Motor neuron (in vitro differentiated cells): Measurements from ENCODE around the gene RBMS1. TPM values are rescaled to one million over a fixed set of nuclear protein-coding genes. Genes with fewer than 3 reads are reported as not detected.
"Not testable (repeated sequence)": the region's sequence is repeated elsewhere in the genome, so short reads cannot be mapped to it uniquely, and the experiment has no call there.

Source experiments
- ATAC-seq, 8 experiments: fragments of 200-7000 bp; cut with Tn5 transposase; replicated peaks in 6 of 8; 2 replicates each; pipeline ENCODE4 v1.8.0; 2021; ENCODE audit warnings: mild to moderate bottlenecking in 8 of 8, moderate library complexity in 8 of 8
- H3K27ac ChIP-seq, 2 donors: fragments of 250-450 bp; sonication (Bioruptor Pico); 2 replicates each; pipeline ENCODE4 v1.9.0; 2021; ENCODE audit warnings: antibody characterized with exemption in 2 of 2, mild to moderate bottlenecking in 2 of 2, moderate library complexity in 1 of 2
- H3K4me1 ChIP-seq, 2 donors: fragments of 250-450 bp; sonication (Bioruptor Pico); replicated peaks in 1 of 2; 2 replicates each; pipeline ENCODE4 v1.6.1; 2021; ENCODE audit warnings: antibody characterized with exemption in 2 of 2, mild to moderate bottlenecking in 2 of 2, moderate library complexity in 1 of 2
- H3K4me3 ChIP-seq, 5 donors: fragments of 250-450 bp; sonication (Bioruptor Pico); 2 replicates each; pipeline ENCODE4 v1.9.0; 2021; ENCODE audit warnings: antibody characterized with exemption in 5 of 5, mild to moderate bottlenecking in 5 of 5, moderate library complexity in 4 of 5
- WGBS, 10 experiments: fragments of 450-650 bp; shearing (Covaris generic); methylation state at CpG; one replicate each; pipeline ENCODE4 v1.0.0; 2022; 5-methylcytosine and 5-hydroxymethylcytosine counted together
- in situ Hi-C, 9 experiments: fragments of 400-800 bp; cut with MboI; loops; one replicate each; pipeline ENCODE4 v1.15.0; 2021; ENCODE audit warnings: low sequenced_read_pairs in 9 of 9, low pct_unique_long_range_greater_than_20kb in 2 of 9; ENCODE audit not compliant: unreplicated experiment in 9 of 9
- total RNA-seq, 8 experiments: library from RNA; unstranded; fragments of 300-600 nt; gene quantifications; 2 replicates each; pipeline versions ENCODE4 v1.2.3 to v1.2.4, GENCODE V29; 2022

The RBMS1 gene
- total RNA-seq, 8 experiments from 2014 or later, result 17.9 to 172 (median 53.5) TPM

DNA sequence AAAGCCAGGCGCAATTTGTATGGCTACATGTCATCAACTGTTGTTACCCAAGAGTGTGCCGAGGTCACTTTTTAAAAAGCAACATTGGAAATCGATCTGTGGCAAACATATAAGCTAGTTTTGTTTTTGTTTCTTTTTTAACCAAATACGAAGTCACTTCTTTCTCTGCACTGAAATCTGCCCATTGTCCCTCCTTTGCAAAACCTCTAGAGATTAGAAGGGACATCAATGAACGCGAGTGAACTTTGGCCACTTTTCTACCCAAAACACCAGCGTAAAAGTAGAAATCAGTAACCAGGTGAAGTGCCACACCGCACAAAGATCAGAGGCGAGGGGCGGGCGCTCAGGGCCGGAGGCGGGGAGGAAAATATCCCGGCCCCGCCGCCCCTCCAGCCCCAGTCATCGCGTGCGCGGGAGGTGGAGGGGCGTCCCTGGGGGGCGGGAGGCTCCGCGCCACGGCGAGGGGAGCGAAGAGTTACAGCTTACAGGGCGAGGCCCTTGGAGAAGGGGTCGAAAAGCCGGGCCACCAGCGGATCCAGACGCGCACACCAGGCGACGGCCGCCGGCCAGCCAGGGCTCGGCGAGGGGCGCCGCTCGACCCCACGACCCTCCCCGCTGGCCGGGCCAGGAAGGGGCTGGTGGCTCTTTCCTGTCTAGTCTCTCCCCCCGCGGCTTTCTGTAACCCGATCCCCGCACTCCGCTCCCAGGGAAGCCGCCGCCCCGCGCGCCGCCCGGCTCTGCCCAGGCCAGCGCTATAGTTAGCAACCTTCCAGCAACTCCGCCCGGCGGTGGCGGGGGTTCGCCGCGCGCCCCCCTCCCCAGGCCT, 993 bp downstream of the RBMS1 start:
- in situ Hi-C loops, result loop anchor here in 1 of 9 experiments (25.0 kb wide), 1 partner anchor 470 kb away; no protein-coding TSS in a partner anchor
- peak; percentile 71 to 85 (median 76) for ATAC-seq
- H3K27ac ChIP-seq, result peak overlapping the region; percentile 47 to 58
- H3K4me3 ChIP-seq, result peak overlapping the region; percentile 58 to 98 (median 89)
- H3K4me1 ChIP-seq, result peaks cover 0 to 19% of the 10 kb centered on the region in 2 donors
- 0 to 7% (median 0%) methylated on average over 2 to 8 of the region's 66 CpGs; no CpG with 5 or more reads in 2 of the 10 experiments for WGBS, 10 experiments

DNA sequence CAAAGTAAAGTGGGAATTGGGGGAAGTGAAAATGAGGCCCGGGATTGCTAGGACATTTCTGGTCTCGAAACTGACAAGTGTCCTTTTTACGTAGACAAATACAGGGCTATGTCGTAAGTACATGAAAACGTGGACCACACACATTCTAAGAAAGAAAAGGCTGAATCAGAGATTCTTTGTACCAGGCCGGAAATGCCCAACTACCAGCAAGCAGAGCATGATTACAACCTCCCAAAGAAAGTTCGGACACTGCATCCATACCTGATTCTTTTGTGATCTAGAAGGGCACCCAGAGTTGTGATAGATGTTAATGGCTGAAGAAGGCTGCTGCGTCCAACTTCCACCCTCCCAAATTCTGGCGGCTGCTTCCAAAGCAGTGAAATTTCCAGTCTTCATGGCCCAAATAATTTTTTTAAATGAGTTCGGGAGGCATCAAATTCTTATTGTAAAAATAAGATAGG, 1.7 kb downstream of the RBMS1 start:
- H3K4me3 ChIP-seq, result peak overlapping the region; percentile 58 to 98 (median 89)
- H3K27ac ChIP-seq, result peak overlapping the region in 1 of 2 donors; percentile 17

DNA sequence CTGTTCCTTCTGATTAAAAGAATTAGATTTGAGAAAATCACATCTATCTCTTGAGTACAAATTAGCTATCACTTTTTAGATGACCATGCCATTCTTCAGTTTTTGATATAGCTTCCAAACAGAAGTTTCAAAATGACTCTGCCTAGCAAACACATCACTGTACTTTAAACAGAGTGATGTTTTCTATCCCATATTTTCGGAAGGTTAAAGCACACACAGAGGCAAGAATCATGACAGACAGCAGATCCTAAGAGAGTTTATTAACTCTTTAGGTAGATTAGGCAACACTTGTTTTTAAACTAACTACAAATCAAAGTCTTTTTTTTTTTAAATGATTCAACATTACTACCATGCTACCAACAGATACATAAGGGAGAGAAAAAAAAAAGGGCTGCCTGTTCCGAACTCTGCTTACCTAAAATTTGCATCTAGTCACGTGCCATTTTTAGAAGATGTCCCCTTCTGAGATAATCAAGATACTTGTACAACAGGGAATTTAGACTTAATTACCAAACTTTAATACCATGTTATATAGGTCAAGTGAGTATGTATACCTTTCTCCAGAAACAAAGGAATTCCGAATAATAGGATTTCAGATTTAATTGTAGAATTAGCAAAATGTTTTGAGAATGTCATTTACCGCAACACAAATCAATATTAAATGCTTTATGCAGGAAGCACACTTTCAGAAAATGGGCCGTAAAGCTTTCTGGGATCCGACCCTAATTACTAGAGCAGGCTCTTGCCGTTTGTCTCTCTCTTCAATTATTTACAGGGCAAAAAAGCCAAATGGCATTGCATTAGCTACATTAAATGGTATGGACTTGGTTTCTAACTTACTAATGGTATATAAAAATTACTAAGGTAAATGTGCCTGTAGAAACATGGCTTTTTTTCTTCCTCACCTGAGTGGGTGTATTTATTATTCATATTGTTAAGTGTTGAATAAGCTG, 2.6 kb downstream of the RBMS1 start:
- ATAC-seq, result no peak
- in situ Hi-C loops, result loop anchor here in 1 of 9 experiments (25.0 kb wide), 1 partner anchor 471 kb away; no protein-coding TSS in a partner anchor
- no peak overlapping the region for H3K27ac ChIP-seq
- H3K4me1 ChIP-seq, result peaks cover 0 to 19% of the 10 kb centered on the region in 2 donors
- H3K4me3 ChIP-seq, result peak overlapping the region; percentile 58 to 98 (median 89)
- WGBS, 10 experiments, result 7 to 50% (median 14%) methylated on average over 2 to 8 of the region's 8 CpGs

More for the DNA sequence above, 1.7 kb downstream of the RBMS1 start:
- H3K4me1 ChIP-seq, result peaks cover 0 to 19% of the 10 kb centered on the region in 2 donors
- ATAC-seq, result no peak
- WGBS, 10 experiments, result 0 to 7% (median 0%) methylated on average over 1 to 10 of the region's 10 CpGs
- in situ Hi-C loops, result loop anchor here in 1 of 9 experiments (25.0 kb wide), 1 partner anchor 470 kb away; no protein-coding TSS in a partner anchor

DNA sequence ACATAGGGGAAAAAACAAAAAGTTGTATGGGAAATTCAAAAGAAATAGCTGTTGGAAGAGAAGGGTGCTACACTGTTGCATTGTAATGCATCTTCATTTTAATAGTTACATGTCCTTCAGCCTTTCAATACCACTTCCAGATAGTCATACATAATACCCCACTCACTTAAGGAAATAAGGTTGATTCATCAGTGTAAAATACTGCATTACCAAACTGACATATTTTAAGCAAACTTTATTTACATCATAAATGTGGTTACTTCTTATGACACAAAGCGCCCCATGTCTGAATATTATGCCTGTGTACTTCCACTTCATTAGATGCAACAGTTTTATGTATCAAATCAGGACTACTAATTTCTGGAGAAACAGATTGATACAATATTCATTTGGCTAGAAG, 4.5 kb downstream of the RBMS1 start:
- Histone ChIP-seq H3K27ac (no peak overlapping the region), H3K4me1 (peaks cover 0 to 9% of the 10 kb centered on the region in 2 donors), H3K4me3 (no peak overlapping the region)
- in situ Hi-C loops, result loop anchor here in 1 of 9 experiments (25.0 kb wide), 1 partner anchor 473 kb away; no protein-coding TSS in a partner anchor
- ATAC-seq, result peak in 1 of 8 experiments; percentile 6
- 0 to 100% (median 53%) methylated on average over 1 of the region's 1 CpG; no CpG with 5 or more reads in 2 of the 10 experiments for WGBS, 10 experiments

DNA sequence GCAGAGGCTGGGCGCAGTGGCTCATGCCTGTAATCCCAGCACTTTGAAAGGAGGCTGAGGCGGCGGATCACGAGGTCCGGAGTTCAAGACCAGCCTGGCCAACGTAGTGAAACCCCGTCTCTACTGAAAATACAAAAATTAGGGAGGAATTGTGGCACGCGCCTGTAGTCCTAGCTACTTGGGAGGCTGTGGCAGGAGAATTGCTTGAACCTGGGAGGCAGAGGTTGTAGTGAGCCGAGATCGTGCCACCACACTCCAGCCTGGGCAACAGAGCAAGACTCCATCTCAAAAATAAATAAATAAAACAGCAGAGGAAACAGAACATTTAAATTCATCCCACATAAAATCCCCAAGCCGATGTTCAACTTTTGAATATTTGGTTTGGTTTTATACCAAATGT, 5.3 kb downstream of the RBMS1 start:
- not testable (repeated sequence) for H3K4me3 ChIP-seq, H3K4me1 ChIP-seq, ATAC-seq, H3K27ac ChIP-seq
- in situ Hi-C loops, result loop anchor here in 1 of 9 experiments (25.0 kb wide), 1 partner anchor 474 kb away; no protein-coding TSS in a partner anchor
- WGBS, 10 experiments, result 17 to 100% (median 100%) methylated on average over 1 to 10 of the region's 12 CpGs; no CpG with 5 or more reads in 2 of the 10 experiments

DNA sequence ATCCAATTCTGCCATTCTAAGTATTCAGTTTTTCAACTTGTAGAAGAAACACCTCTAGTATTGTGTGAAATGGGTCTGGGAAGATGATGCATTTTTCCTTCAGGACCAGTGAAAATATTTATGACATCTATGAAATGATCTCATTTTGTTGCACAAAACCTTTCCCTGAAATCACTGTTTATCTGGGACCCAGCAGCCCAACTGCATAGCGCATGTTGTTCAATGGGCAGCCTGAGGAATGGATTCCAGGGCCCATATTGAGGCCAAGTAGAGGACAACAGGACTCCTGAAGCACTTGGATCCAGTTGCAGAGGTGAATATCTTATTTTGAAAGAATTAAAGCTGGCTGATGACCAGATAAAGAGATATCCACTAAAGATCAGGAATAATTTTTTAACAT, 7.3 kb downstream of the RBMS1 start:
- Histone ChIP-seq H3K4me3 (no peak overlapping the region), H3K27ac (no peak overlapping the region), H3K4me1 (peaks cover 0 to 4% of the 10 kb centered on the region in 2 donors)
- in situ Hi-C loops, result loop anchor here in 1 of 9 experiments (25.0 kb wide), 1 partner anchor 476 kb away; no protein-coding TSS in a partner anchor
- peak in 2 of 8 experiments; percentile 15 to 48 for ATAC-seq
- WGBS, 10 experiments, result 100% methylated on average over 1 of the region's 1 CpG; no CpG with 5 or more reads in 6 of the 10 experiments

GRCh38 chr2:160484859-160485520, 8.6 kb downstream of the RBMS1 start:
- 55 to 97% (median 85%) methylated on average over 2 to 7 of the region's 8 CpGs for WGBS, 10 experiments
- no peak overlapping the region for H3K4me3 ChIP-seq
- H3K4me1 ChIP-seq, result no peaks in the 10 kb centered on the region
- ATAC-seq, result no peak
- in situ Hi-C loops, result loop anchor here in 1 of 9 experiments (25.0 kb wide), 1 partner anchor 477 kb away; no protein-coding TSS in a partner anchor
- H3K27ac ChIP-seq, result no peak overlapping the region

DNA sequence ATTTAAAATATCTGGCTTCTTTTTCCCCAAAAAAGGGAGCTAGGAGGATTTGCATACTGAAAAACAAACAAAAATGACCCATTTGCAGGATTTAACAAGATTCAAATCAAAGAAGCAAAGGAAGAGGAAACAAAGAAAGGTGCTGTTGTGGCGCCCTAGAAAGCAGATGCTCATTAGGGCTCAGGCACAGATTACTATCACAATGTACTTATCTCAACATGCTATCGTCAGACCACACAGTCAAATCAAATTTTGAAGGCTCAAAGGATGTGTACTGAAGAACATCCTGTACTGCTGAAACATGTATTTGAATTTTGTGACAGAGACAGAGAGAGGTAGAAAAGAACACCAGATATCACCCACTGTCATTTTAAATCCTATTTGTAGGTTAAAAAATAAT, 10.9 kb downstream of the RBMS1 start:
- H3K4me1 ChIP-seq, result no peaks in the 10 kb centered on the region
- H3K4me3 ChIP-seq, result no peak overlapping the region
- WGBS, 10 experiments, result 77 to 100% (median 100%) methylated on average over 1 to 2 of the region's 2 CpGs; no CpG with 5 or more reads in 1 of the 10 experiments
- in situ Hi-C loops, result loop anchor here in 1 of 9 experiments (25.0 kb wide), 1 partner anchor 480 kb away; no protein-coding TSS in a partner anchor
- H3K27ac ChIP-seq, result no peak overlapping the region
- no peak for ATAC-seq

GRCh38 chr2:160479269-160479668, 14.3 kb downstream of the RBMS1 start:
- Histone ChIP-seq H3K4me3 (no peak overlapping the region), H3K4me1 (no peaks in the 10 kb centered on the region), H3K27ac (no peak overlapping the region)
- ATAC-seq, result no peak
- WGBS, 10 experiments, result 80 to 100% (median 90%) methylated on average over 1 to 2 of the region's 3 CpGs; no CpG with 5 or more reads in 7 of the 10 experiments
- in situ Hi-C loops, result loop anchor here in 1 of 9 experiments (25.0 kb wide), 1 partner anchor 483 kb away; no protein-coding TSS in a partner anchor

GRCh38 chr2:160478660-160479059, 14.9 kb downstream of the RBMS1 start:
- Histone ChIP-seq H3K27ac (no peak overlapping the region), H3K4me3 (no peak overlapping the region), H3K4me1 (no peaks in the 10 kb centered on the region)
- in situ Hi-C loops, result loop anchor here in 1 of 9 experiments (25.0 kb wide), 1 partner anchor 484 kb away; no protein-coding TSS in a partner anchor
- no peak for ATAC-seq
- WGBS, 10 experiments, result 17 to 92% (median 66%) methylated on average over 1 to 6 of the region's 6 CpGs

DNA sequence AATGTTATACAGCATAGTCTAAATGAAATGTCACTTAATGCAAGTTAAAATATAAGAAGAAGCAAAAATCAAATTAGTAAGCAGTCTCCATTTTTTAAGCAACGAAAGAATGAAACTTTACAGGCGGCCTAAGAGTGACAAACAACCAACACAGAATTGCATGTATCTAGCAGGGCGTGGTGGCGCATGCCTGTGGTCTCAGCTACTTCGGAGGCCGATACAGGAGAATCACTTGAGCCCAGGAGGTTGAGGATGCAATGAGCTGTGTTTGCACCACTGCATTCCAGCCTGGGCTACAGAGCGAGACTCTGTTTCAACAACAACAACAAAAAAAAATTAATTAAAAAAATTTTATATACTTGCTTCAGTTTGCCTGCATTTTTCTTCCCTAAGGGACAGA, 16.6 kb downstream of the RBMS1 start:
- in situ Hi-C loops, result loop anchor here in 1 of 9 experiments (25.0 kb wide), 1 partner anchor 485 kb away; no protein-coding TSS in a partner anchor
- Histone ChIP-seq H3K4me3 (no peak overlapping the region), H3K4me1 (peaks cover 0 to 5% of the 10 kb centered on the region in 2 donors), H3K27ac (no peak overlapping the region)
- WGBS, 10 experiments, result 72 to 100% (median 94%) methylated on average over 1 to 7 of the region's 7 CpGs; no CpG with 5 or more reads in 2 of the 10 experiments
- ATAC-seq, result no peak
